ENCODE data around the gene FHIT. TPM values are rescaled to one million over a fixed set of nuclear protein-coding genes. Genes with fewer than 3 reads are reported as not detected.
A peak's percentile ranks its signal among the peaks of the same experiment; 100 is the strongest.

Gene FHIT
- total and polyA plus RNA-seq, 2 of the 4 experiments (the other 2 are of a cell fraction), result 0.07 TPM; not detected in 1

DNA sequence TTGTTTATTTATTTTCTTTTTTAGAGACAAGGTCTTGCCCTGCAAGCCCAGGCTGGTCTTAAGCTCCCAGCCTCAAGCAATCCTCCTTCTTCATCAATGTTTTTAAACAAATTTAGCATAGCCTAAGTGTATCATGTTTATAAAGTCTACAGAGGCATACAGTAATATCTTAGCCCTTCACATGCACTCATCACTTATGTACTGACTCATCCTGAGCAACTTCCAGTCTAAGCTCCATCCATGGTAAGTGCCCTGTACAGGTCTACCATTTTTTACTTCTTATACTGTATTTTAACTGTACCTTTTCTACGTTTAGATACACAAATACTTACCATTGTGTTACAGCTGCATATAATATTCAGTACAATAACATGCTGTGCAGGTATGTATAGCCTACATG is 860.0 kb downstream of the FHIT start:
- dilution Hi-C loops (cut with HindIII; ENCODE audit: low sequenced_read_pairs, unreplicated experiment), result no loop called here
- Histone ChIP-seq H3K4ac (ENCODE audit: low read depth, low read length) (no peak overlapping the region), H2AK5ac (ENCODE audit: low read depth, low read length) (no peak overlapping the region), H4K20me1 (ENCODE audit: insufficient read depth, low read length) (no peaks in the 10 kb centered on the region), H2AFZ (replicated peaks; ENCODE audit: low read length, poor library complexity) (no peak overlapping the region), H2BK5ac (ENCODE audit: low read depth, low read length, poor library complexity, severe bottlenecking) (no peak overlapping the region), H3K18ac (ENCODE audit: low read depth, low read length) (no peak overlapping the region), H3K9me1 (ENCODE audit: insufficient read depth, low read length) (no peaks in the 10 kb centered on the region), H2BK15ac (ENCODE audit: low read depth, low read length) (no peak overlapping the region), H2BK20ac (ENCODE audit: low read depth, low read length) (no peak overlapping the region), H3K4me3 (ENCODE audit: insufficient read depth, low read depth, low read length) (no peak overlapping the region), H2AK9ac (replicated peaks; ENCODE audit: low read depth, low read length, poor library complexity) (no peak overlapping the region), H2BK120ac (ENCODE audit: low read depth, low read length) (no peak overlapping the region), H3K9ac (ENCODE audit: low read depth, low read length) (no peak overlapping the region), H3K56ac (ENCODE audit: extremely low read depth, insufficient read depth, low read length) (no peak overlapping the region), H3K14ac (replicated peaks; ENCODE audit: low read depth, low read length) (no peak overlapping the region), H3K9me3 (ENCODE audit: control insufficient read depth, insufficient read depth, low read length) (no peaks in the 10 kb centered on the region), H4K5ac (ENCODE audit: low read depth, low read length) (no peak overlapping the region), H3K23ac (ENCODE audit: low read depth, low read length) (no peak overlapping the region), H3K27ac (ENCODE audit: insufficient read depth, low read length) (no peak overlapping the region), H3K79me1 (ENCODE audit: low read depth in 1 of 2, low read length in 2 of 2) (no peaks in the 10 kb centered on the region), H4K8ac (ENCODE audit: low read depth in 2 of 2, low read length in 2 of 2) (no peak overlapping the region), H3K4me2 (ENCODE audit: low read depth, low read length) (no peak overlapping the region), H3K4me1 (ENCODE audit: control insufficient read depth, insufficient read depth, low read length) (no peaks in the 10 kb centered on the region), H3K36me3 (ENCODE audit: control insufficient read depth, insufficient read depth, low read length) (no peaks in the 10 kb centered on the region), H3K27me3 (ENCODE audit: control insufficient read depth, insufficient read depth, low read length) (peaks cover 1% of the 10 kb centered on the region; the same call in 1 of the 2 replicates), H4K91ac (ENCODE audit: insufficient read depth, low read depth, low read length) (no peak overlapping the region)
- intact Hi-C loops (cut with micrococcal nuclease), result no loop called here
- TF ChIP-seq CTCF (conservative IDR thresholded peaks at IDR 0.05; ENCODE audit: low read depth, low read length) (no peak), MAZ (IDR thresholded peaks at IDR 0.05; ENCODE audit: borderline replicate concordance, low read depth, low read length) (no peak), CHD1 (IDR thresholded peaks at IDR 0.05; ENCODE audit: low read depth, low read length) (no peak), BHLHE40 (IDR thresholded peaks at IDR 0.05; ENCODE audit: low read depth, low read length) (no peak)
- ATAC-seq (ENCODE audit: low read depth) (no peak), DNase-seq (peak; percentile 3)
- CTCF ChIA-PET, result interaction anchor here (0.6 kb wide), 1 partner anchor 122 kb away, joined by 3 read pairs; no protein-coding TSS in a partner anchor
- POLR2A ChIA-PET (ENCODE audit: unreplicated experiment), result no interaction called here
- in situ Hi-C loops (cut with MboI; ENCODE audit: low sequenced_read_pairs), result no loop called here
- BruUV-seq (replicated peaks), result no TSS peak
- no CpG with 5 or more reads among the region's 1 CpG for WGBS, 2 experiments (ENCODE audit: extremely low coverage in 2 of 2, insufficient read length in 1 of 2)
